GM19193 (cell line): ENCODE measurements around the gene MGAT3.

Experiments
- POLR2A ChIP-seq: IDR thresholded peaks from 4 replicates; pipeline ENCODE4 v1.6.1; 2011; ENCODE audit not compliant: insufficient read depth, insufficient read length; ENCODE audit errors: extremely low read depth

Gene MGAT3

GRCh38 chr22:39518144-39518786, 61.5 kb downstream of the MGAT3 start:
- TF ChIP-seq POLR2A = no peak

GRCh38 chr22:39518996-39519680, 62.3 kb downstream of the MGAT3 start:
- TF ChIP-seq POLR2A = no peak

- TF ChIP-seq POLR2A = peak; percentile 48
These were observed 62.9 kb downstream of the MGAT3 start for GRCh38 chr22:39519681-39520225.

GRCh38 chr22:39520226-39521105, 63.7 kb downstream of the MGAT3 start, which contains the start of gene ATF4:
Gene ATF4 (plus strand): TSS chr22:39520562. CDS start chr22:39521446, 884 bp downstream.
- peak; percentile 99 for TF ChIP-seq POLR2A

GRCh38 chr22:39522567-39523300, 65.9 kb downstream of the MGAT3 start:
- peak; percentile 68 for TF ChIP-seq POLR2A

- TF ChIP-seq POLR2A = peak; percentile 51
These were observed 67.4 kb downstream of the MGAT3 start for GRCh38 chr22:39524089-39524752.

GRCh38 chr22:39524753-39525657, 68.2 kb downstream of the MGAT3 start:
- TF ChIP-seq POLR2A = peak; percentile 35

GRCh38 chr22:39525658-39525975, 68.8 kb downstream of the MGAT3 start:
- no peak for TF ChIP-seq POLR2A

GRCh38 chr22:39526736-39527171, 69.9 kb downstream of the MGAT3 start:
- peak; percentile 38 for TF ChIP-seq POLR2A

GRCh38 chr22:39527481-39527961, 70.7 kb downstream of the MGAT3 start:
- TF ChIP-seq POLR2A = no peak

- TF ChIP-seq POLR2A = peak; percentile 8
These were observed 71.4 kb downstream of the MGAT3 start for GRCh38 chr22:39528080-39528661.

- TF ChIP-seq POLR2A = peak; percentile 31
These were observed 72.1 kb downstream of the MGAT3 start for GRCh38 chr22:39528681-39529486.
